Measurements from ENCODE around the gene TRMT1.
A peak's percentile ranks its signal among the peaks of the same experiment; 100 is the strongest.

Gene TRMT1

GRCh38 chr19:13101590-13102415 lies 14.7 kb downstream of the TRMT1 start:
- DNase-seq: no peak

GRCh38 chr19:13100841-13101589 lies 15.5 kb downstream of the TRMT1 start:
- no peak for DNase-seq

- no peak for DNase-seq
Measured at GRCh38 chr19:13100031-13100588, 16.4 kb downstream of the TRMT1 start.

- no peak for DNase-seq
Measured at GRCh38 chr19:13099073-13099999, 17.2 kb downstream of the TRMT1 start.

- DNase-seq: no peak
Measured at GRCh38 chr19:13098277-13099072, 18.1 kb downstream of the TRMT1 start.

- DNase-seq: peak; percentile 9
Measured at GRCh38 chr19:13097463-13098258, 18.9 kb downstream of the TRMT1 start.

GRCh38 chr19:13097033-13097462 lies 19.5 kb downstream of the TRMT1 start:
- no peak for DNase-seq

GRCh38 chr19:13095934-13096927 lies 20.3 kb downstream of the TRMT1 start:
- DNase-seq: no peak

GRCh38 chr19:13095393-13095784 lies 21.2 kb downstream of the TRMT1 start:
- no peak for DNase-seq

- no peak for DNase-seq
Measured at GRCh38 chr19:13094771-13095392, 21.7 kb downstream of the TRMT1 start.

GRCh38 chr19:13094106-13094504 lies 22.4 kb downstream of the TRMT1 start:
- no peak for DNase-seq

GRCh38 chr19:13093407-13094105 lies 23.0 kb downstream of the TRMT1 start:
- peak; percentile 82 for DNase-seq

- DNase-seq: no peak
Measured at GRCh38 chr19:13092606-13093235, 23.8 kb downstream of the TRMT1 start.

- no peak for DNase-seq
Measured at GRCh38 chr19:13092158-13092543, 24.4 kb downstream of the TRMT1 start.

GRCh38 chr19:13091400-13092157 lies 25.0 kb downstream of the TRMT1 start:
- DNase-seq: no peak

- peak; percentile 1 for DNase-seq
Measured at GRCh38 chr19:13090511-13091231, 25.9 kb downstream of the TRMT1 start.
